Panc1 (cell line): ENCODE results near the gene AGAP1. TPM values are rescaled to one million over a fixed set of nuclear protein-coding genes. Genes with fewer than 3 reads are reported as not detected.

Experiments
- ATAC-seq: fragments of 200-7000 bp; cut with Tn5 transposase; 2 replicates; pipeline ENCODE4 v1.9.1; 2020; ENCODE audit warnings: mild to moderate bottlenecking, moderate library complexity
- BruUV-seq: library from RNA; stranded (reverse); fragments of 400-500 nt; replicated peaks from 2 replicates; lab custom pipeline; 2021; lab: Mats Ljungman, UMichigan
- CTCF ChIA-PET: fragments of 300-600 bp; sonication (Branson Sonifier 250); formaldehyde crosslinking; loops from one replicate; lab custom pipeline; 2022; ENCODE audit warnings: antibody characterized with exemption; lab: Charles Lee
- POLR2A ChIA-PET: fragments of 300-600 bp; sonication (Branson Sonifier 250); formaldehyde crosslinking; loops from one replicate; lab custom pipeline; 2022; ENCODE audit warnings: antibody characterized with exemption; lab: Charles Lee
- DNase-seq: peaks from one replicate; pipeline ENCODE4 v3.0.0-alpha.2; 2010; ENCODE audit warnings: low read depth, low spot score
- H3K27ac ChIP-seq: 2 replicates; pipeline ENCODE4 v1.5.1; 2011; ENCODE audit warnings: mild to moderate bottlenecking, low read length, inconsistent platforms
- H3K27me3 ChIP-seq: fragments of 200-500 bp; sonication (Bioruptor generic); 2 replicates; pipeline ENCODE4 v1.6.0; 2014; ENCODE audit warnings: low read length, inconsistent platforms; ENCODE audit not compliant: control insufficient read depth, insufficient read depth
- H3K36me3 ChIP-seq: fragments of 200-500 bp; sonication (Bioruptor generic); 2 replicates; pipeline ENCODE4 v1.5.1; 2014; ENCODE audit warnings: inconsistent platforms, mild to moderate bottlenecking, low read length, moderate library complexity; ENCODE audit not compliant: control insufficient read depth, insufficient read depth
- H3K4me1 ChIP-seq: 2 replicates; pipeline ENCODE4 v1.5.1; 2011; ENCODE audit warnings: inconsistent platforms, mild to moderate bottlenecking, low read length, moderate library complexity; ENCODE audit not compliant: control insufficient read depth, insufficient read depth
- H3K4me3 ChIP-seq, 2 experiments: 2 replicates each; pipeline ENCODE4 v1.5.1; 2011 to 2012; ENCODE audit warnings: low read depth in 2 of 2, low read length in 2 of 2, mild to moderate bottlenecking in 2 of 2, inconsistent platforms in 1 of 2, moderate library complexity in 1 of 2
- H3K9me3 ChIP-seq: fragments of 200-500 bp; sonication (Bioruptor generic); 2 replicates; pipeline ENCODE4 v1.5.1; 2014; ENCODE audit warnings: low read depth, mild to moderate bottlenecking, inconsistent platforms, low read length, moderate library complexity; ENCODE audit not compliant: control insufficient read depth, insufficient read depth
- POLR2AphosphoS5 ChIP-seq: IDR thresholded peaks from 2 replicates; pipeline ENCODE4 v1.6.1; 2012; ENCODE audit warnings: mild to moderate bottlenecking, low read depth, low read length, moderate library complexity
- SIN3A ChIP-seq: IDR thresholded peaks from 2 replicates; pipeline ENCODE4 v1.6.1; 2012; ENCODE audit warnings: low read depth, mild to moderate bottlenecking, low read length, moderate library complexity, borderline replicate concordance; ENCODE audit not compliant: insufficient read depth
- TCF7L2 ChIP-seq: IDR thresholded peaks from 2 replicates; pipeline ENCODE4 v1.6.1; 2011; ENCODE audit warnings: mild to moderate bottlenecking, low read depth, low read length, inconsistent platforms
- in situ Hi-C: cut with HindIII; loops from 2 replicates; pipeline ENCODE4 v1.10.0; 2016; ENCODE audit warnings: low sequenced_read_pairs, low pct_unique_long_range_greater_than_20kb
- intact Hi-C: fragments of 100-400 bp; cut with micrococcal nuclease; formaldehyde crosslinking; loops from one replicate; pipeline ENCODE4 v1.10.0; 2022; ENCODE audit not compliant: unreplicated experiment
- total RNA-seq: library from RNA; stranded (reverse); gene quantifications from one replicate; pipeline ENCODE4 v1.2.1, GENCODE V29; 2021; ENCODE audit not compliant: unreplicated experiment
- TF ChIP-seq, protein P1 (sequence below): fragments of 450-650 bp; IDR thresholded peaks from 2 replicates; pipeline ENCODE4 v1.5.1; 2017; ENCODE audit warnings: mild to moderate bottlenecking
- TF ChIP-seq, protein P2 (sequence below), 2 experiments: IDR thresholded peaks; 2 replicates each; pipeline ENCODE4 v1.6.1; 2011 to 2012; ENCODE audit warnings: low read depth in 2 of 2, control low read depth in 1 of 2, low read length in 1 of 2, mild to moderate bottlenecking in 1 of 2, moderate library complexity in 1 of 2; ENCODE audit not compliant: insufficient read depth in 1 of 2

AGAP1 gene
- total RNA-seq, 1 experiment from 2014 or later, result 38.9 TPM

DNA sequence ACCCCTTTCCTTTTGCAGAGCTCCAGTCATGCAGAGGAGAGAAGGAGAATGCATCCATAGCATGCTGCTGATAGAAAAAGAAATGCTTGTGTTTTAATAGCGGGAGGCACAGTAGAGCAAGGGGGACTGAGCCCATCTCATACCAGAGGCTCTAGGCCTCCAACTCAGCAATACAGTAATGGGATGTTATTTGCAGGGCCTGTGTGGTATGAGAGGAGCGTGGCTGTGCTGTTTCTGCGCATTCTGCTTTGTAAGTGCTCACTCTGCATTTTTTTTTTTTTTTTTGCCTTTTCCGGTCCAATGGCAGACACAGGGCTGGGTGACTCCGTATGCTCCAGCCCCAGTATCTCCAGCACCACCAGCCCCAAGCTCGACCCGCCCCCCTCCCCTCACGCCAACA lies 474.3 kb downstream of the AGAP1 start:
- Histone ChIP-seq H3K27ac (no peak overlapping the region), H3K36me3 (no peaks in the 10 kb centered on the region), H3K4me1 (no peaks in the 10 kb centered on the region), H3K9me3 (no peaks in the 10 kb centered on the region), H3K4me3 (no peak overlapping the region), H3K27me3 (no peaks in the 10 kb centered on the region)
- ChIA-PET CTCF (no interaction called here), POLR2A (no interaction called here)
- ATAC-seq, result no peak
- no TSS peak for BruUV-seq
- TF ChIP-seq TCF7L2 (no peak), SIN3A (no peak), POLR2AphosphoS5 (no peak)
- TF ChIP-seq, protein P1, sequence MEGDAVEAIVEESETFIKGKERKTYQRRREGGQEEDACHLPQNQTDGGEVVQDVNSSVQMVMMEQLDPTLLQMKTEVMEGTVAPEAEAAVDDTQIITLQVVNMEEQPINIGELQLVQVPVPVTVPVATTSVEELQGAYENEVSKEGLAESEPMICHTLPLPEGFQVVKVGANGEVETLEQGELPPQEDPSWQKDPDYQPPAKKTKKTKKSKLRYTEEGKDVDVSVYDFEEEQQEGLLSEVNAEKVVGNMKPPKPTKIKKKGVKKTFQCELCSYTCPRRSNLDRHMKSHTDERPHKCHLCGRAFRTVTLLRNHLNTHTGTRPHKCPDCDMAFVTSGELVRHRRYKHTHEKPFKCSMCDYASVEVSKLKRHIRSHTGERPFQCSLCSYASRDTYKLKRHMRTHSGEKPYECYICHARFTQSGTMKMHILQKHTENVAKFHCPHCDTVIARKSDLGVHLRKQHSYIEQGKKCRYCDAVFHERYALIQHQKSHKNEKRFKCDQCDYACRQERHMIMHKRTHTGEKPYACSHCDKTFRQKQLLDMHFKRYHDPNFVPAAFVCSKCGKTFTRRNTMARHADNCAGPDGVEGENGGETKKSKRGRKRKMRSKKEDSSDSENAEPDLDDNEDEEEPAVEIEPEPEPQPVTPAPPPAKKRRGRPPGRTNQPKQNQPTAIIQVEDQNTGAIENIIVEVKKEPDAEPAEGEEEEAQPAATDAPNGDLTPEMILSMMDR, result no peak
- TF ChIP-seq, protein P2, sequence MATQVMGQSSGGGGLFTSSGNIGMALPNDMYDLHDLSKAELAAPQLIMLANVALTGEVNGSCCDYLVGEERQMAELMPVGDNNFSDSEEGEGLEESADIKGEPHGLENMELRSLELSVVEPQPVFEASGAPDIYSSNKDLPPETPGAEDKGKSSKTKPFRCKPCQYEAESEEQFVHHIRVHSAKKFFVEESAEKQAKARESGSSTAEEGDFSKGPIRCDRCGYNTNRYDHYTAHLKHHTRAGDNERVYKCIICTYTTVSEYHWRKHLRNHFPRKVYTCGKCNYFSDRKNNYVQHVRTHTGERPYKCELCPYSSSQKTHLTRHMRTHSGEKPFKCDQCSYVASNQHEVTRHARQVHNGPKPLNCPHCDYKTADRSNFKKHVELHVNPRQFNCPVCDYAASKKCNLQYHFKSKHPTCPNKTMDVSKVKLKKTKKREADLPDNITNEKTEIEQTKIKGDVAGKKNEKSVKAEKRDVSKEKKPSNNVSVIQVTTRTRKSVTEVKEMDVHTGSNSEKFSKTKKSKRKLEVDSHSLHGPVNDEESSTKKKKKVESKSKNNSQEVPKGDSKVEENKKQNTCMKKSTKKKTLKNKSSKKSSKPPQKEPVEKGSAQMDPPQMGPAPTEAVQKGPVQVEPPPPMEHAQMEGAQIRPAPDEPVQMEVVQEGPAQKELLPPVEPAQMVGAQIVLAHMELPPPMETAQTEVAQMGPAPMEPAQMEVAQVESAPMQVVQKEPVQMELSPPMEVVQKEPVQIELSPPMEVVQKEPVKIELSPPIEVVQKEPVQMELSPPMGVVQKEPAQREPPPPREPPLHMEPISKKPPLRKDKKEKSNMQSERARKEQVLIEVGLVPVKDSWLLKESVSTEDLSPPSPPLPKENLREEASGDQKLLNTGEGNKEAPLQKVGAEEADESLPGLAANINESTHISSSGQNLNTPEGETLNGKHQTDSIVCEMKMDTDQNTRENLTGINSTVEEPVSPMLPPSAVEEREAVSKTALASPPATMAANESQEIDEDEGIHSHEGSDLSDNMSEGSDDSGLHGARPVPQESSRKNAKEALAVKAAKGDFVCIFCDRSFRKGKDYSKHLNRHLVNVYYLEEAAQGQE (IDR thresholded peaks at IDR 0.05; ENCODE audit: insufficient read depth in 1 of 2, low read depth in 2 of 2, low read length in 1 of 2), result no peak
- in situ Hi-C loops, result no loop called here
- DNase-seq, result no peak
- intact Hi-C loops, result no loop called here

DNA sequence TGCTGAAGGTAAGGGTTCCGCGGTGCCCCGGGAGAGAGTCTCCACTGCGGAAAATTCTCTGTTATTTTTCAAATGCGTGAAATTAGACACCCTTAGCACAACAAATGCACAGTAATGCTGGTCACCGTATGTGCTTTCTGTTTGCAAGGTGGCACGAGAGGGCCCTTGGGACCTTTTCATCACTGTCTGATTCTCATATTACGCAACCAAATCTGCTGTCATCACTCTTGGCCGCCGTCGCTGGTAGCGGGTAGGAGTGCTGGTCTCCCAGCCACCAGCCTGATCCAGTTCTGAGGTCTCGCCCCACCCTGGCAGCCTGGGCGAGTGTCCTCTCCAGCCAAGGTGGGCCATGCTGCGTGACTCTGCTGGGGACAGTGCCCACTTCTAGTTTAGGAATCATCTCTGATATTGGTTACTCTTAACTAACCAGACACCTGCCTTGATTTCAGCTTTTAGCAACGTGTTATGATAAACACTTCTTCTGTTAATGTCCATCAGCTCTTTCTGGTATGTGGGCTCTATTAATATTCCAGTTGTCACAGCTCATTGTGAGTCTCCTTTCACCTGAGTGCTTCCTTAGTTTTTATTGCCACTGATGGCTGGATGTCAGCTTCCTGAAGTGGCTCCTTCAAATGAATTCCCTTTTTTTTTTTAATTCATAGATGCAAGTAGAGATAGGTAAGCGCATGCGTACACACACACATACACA lies 474.9 kb downstream of the AGAP1 start:
- no peaks in the 10 kb centered on the region for H3K9me3 ChIP-seq
- ATAC-seq (no peak), DNase-seq (no peak)
- H3K27me3 ChIP-seq, result no peaks in the 10 kb centered on the region
- no TSS peak for BruUV-seq
- no peaks in the 10 kb centered on the region for H3K36me3 ChIP-seq
- ChIA-PET CTCF (interaction anchor here (0.7 kb wide), 1 partner anchor 36 kb away, joined by 4 read pairs; no protein-coding TSS in a partner anchor), POLR2A (interaction anchor here (0.6 kb wide), 1 partner anchor 341 kb away, joined by 14 read pairs; no protein-coding TSS in a partner anchor)
- TF ChIP-seq, protein P1, result no peak
- TF ChIP-seq TCF7L2 (no peak), POLR2AphosphoS5 (no peak), SIN3A (no peak)
- TF ChIP-seq, protein P2 (IDR thresholded peaks at IDR 0.05; ENCODE audit: insufficient read depth in 1 of 2, low read depth in 2 of 2, low read length in 1 of 2), result no peak
- in situ Hi-C loops, result no loop called here
- intact Hi-C loops, result no loop called here
- H3K27ac ChIP-seq, result no peak overlapping the region
- no peaks in the 10 kb centered on the region for H3K4me1 ChIP-seq
- H3K4me3 ChIP-seq, result no peak overlapping the region
